ENCODE measurements around the gene COG4.

- no peak for TF ChIP-seq CTCF (IDR thresholded peaks at IDR 0.05)
- TF ChIP-seq POLR2A (IDR thresholded peaks at IDR 0.05), result no peak
Observed at GRCh38 chr16:70440009-70440692, 83.2 kb downstream of the COG4 start.
